HepG2 (cell line): ENCODE measurements around the gene VCP. TPM values are rescaled to one million over a fixed set of nuclear protein-coding genes. Genes with fewer than 3 reads are reported as not detected.

Experiments
- ARHGAP35 ChIP-seq: sonication (generic); formaldehyde crosslinking; IDR thresholded peaks from 2 replicates; pipeline ENCODE4 v1.9.0; 2022; ENCODE audit warnings: mild to moderate bottlenecking, inconsistent platforms, moderate library complexity, missing genetic modification reagents, borderline replicate concordance
- ARID4A ChIP-seq: sonication (generic); formaldehyde crosslinking; IDR thresholded peaks from 2 replicates; pipeline ENCODE4 v1.5.0; 2020; ENCODE audit warnings: mild to moderate bottlenecking, missing genetic modification reagents, borderline replicate concordance
- FOXO4 ChIP-seq: sonication (generic); formaldehyde crosslinking; conservative IDR thresholded peaks from 2 replicates; pipeline ENCODE4 v1.8.1; 2023; ENCODE audit warnings: missing genetic modification reagents
- GZF1 ChIP-seq: sonication (generic); formaldehyde crosslinking; IDR thresholded peaks from 2 replicates; pipeline ENCODE4 v1.5.1; 2020; ENCODE audit warnings: mild to moderate bottlenecking, missing genetic modification reagents
- HCFC1 ChIP-seq: fragments of 150-350 bp; IDR thresholded peaks from 2 replicates; pipeline ENCODE4 v1.6.1; 2014; ENCODE audit warnings: low read depth, low read length
- HMGXB4 ChIP-seq, 2 experiments: sonication (generic) in 1 of 2; formaldehyde crosslinking in 1 of 2; IDR thresholded peaks; 2 replicates each; pipeline versions ENCODE4 v1.4.0 to v1.6.1; 2018 to 2020; ENCODE audit warnings: missing genetic modification reagents in 2 of 2, borderline replicate concordance in 1 of 2, low read depth in 1 of 2, mild to moderate bottlenecking in 1 of 2, missing biosample characterization in 1 of 2
- MAFF ChIP-seq: IDR thresholded peaks from 2 replicates; pipeline ENCODE4 v1.6.1; 2011; ENCODE audit warnings: low read depth, low read length, improper control_type of control experiment
- MXD1 ChIP-seq: sonication (generic); formaldehyde crosslinking; IDR thresholded peaks from 2 replicates; pipeline ENCODE4 v1.4.0; 2020; ENCODE audit warnings: mild to moderate bottlenecking, missing genetic modification reagents
- SATB2 ChIP-seq: sonication (generic); formaldehyde crosslinking; IDR thresholded peaks from 2 replicates; pipeline ENCODE4 v1.5.0; 2020; ENCODE audit warnings: missing genetic modification reagents
- SRY ChIP-seq: sonication (generic); formaldehyde crosslinking; IDR thresholded peaks from 2 replicates; pipeline ENCODE4 v1.8.0; 2022; ENCODE audit warnings: mild to moderate bottlenecking, missing genetic modification reagents
- THAP7 ChIP-seq: sonication (generic); formaldehyde crosslinking; IDR thresholded peaks from 2 replicates; pipeline ENCODE4 v1.8.1; 2023; ENCODE audit warnings: mild to moderate bottlenecking, missing genetic modification reagents
- THAP8 ChIP-seq: sonication (generic); formaldehyde crosslinking; IDR thresholded peaks from 2 replicates; pipeline ENCODE4 v1.5.1; 2020; ENCODE audit warnings: missing genetic modification reagents, mild to moderate bottlenecking, borderline replicate concordance
- ZFP82 ChIP-seq: sonication (generic); formaldehyde crosslinking; IDR thresholded peaks from 2 replicates; pipeline ENCODE4 v1.5.1; 2020; ENCODE audit warnings: mild to moderate bottlenecking, missing genetic modification reagents, borderline replicate concordance
- ZFY ChIP-seq: sonication (generic); formaldehyde crosslinking; IDR thresholded peaks from 2 replicates; pipeline ENCODE4 v1.4.0; 2020; ENCODE audit warnings: missing genetic modification reagents
- ZNF121 ChIP-seq: sonication (generic); formaldehyde crosslinking; IDR thresholded peaks from 2 replicates; pipeline ENCODE4 v1.5.0; 2020; ENCODE audit warnings: mild to moderate bottlenecking, missing genetic modification reagents
- ZNF333 ChIP-seq: sonication (generic); formaldehyde crosslinking; IDR thresholded peaks from 2 replicates; pipeline ENCODE4 v1.4.0; 2020; ENCODE audit warnings: mild to moderate bottlenecking, missing genetic modification reagents, borderline replicate concordance
- ZNF33A ChIP-seq: sonication (generic); formaldehyde crosslinking; IDR thresholded peaks from 2 replicates; pipeline ENCODE4 v1.5.1; 2020; ENCODE audit warnings: missing genetic modification reagents, mild to moderate bottlenecking, moderate library complexity, borderline replicate concordance
- ZNF724P ChIP-seq: sonication (generic); formaldehyde crosslinking; IDR thresholded peaks from 2 replicates; pipeline ENCODE4 v1.8.0; 2022; ENCODE audit warnings: missing genetic modification reagents, borderline replicate concordance
- polyA plus RNA-seq, 8 experiments: library from polyadenylated mRNA; depleted of rRNA in 3 of 8; stranded (reverse) in 7 of 8; unstranded in 1 of 8; fragments of >200 nt; fragmentation: Illumina TruSeq in 4 of 8; extraction: Trizol in 4 of 8; gene quantifications; 2 replicates each; pipeline versions ENCODE4 v1.2.1 to v1.2.3, GENCODE V29; 2011 to 2016; ENCODE audit warnings: low read depth in 4 of 8, missing spikeins in 1 of 8, mixed read lengths in 1 of 8; ENCODE audit not compliant: insufficient read depth in 1 of 8
- total RNA-seq, 5 experiments: library from RNA; depleted of rRNA; stranded (reverse); fragments of >200 nt; fragmentation: Illumina TruSeq; extraction: Trizol; gene quantifications; 2 replicates each; pipeline ENCODE4 v1.2.3, GENCODE V29; 2016; ENCODE audit warnings: low read depth in 1 of 5

The VCP gene
- total and polyA plus RNA-seq, 2 of the 13 experiments (the other 11 are each of a cell fraction or from before 2014, with no cell fraction given), result 143 to 391 TPM

GRCh38 chr9:35071814-35072460 is 488 bp downstream of the VCP start (continued):
- peak; percentile 21; the same call in 1 of the 2 replicates for TF ChIP-seq GZF1
- no peak for TF ChIP-seq THAP7 (CRISPR knock-in tag)
- TF ChIP-seq THAP8 (CRISPR knock-in tag), result peak; percentile 32; the same call in 1 of the 2 replicates
- peak; percentile 72 to 98 for TF ChIP-seq HMGXB4 (CRISPR knock-in tag; IDR thresholded peaks at IDR 0.05; ENCODE audit: borderline replicate concordance in 1 of 2, low read depth in 1 of 2)
- peak; percentile 92 for TF ChIP-seq ZFP82 (CRISPR knock-in tag)
- peak; percentile 11; the same call in 1 of the 2 replicates for TF ChIP-seq SATB2 (CRISPR knock-in tag)
- TF ChIP-seq ZNF724P (CRISPR knock-in tag), result peak; percentile 22
- 0 out of 2 replicates have a peak, but pooled peaks have one; percentile 7 for TF ChIP-seq HCFC1
- peak; percentile 99 for TF ChIP-seq ZFY (CRISPR knock-in tag)
- TF ChIP-seq FOXO4 (CRISPR knock-in tag), result no peak
- TF ChIP-seq MAFF, result peak; percentile 48; the same call in 1 of the 2 replicates
- peak; percentile 92 for TF ChIP-seq ARID4A (CRISPR knock-in tag)
- TF ChIP-seq ARHGAP35 (CRISPR knock-in tag), result no peak
- peak; percentile 82 for TF ChIP-seq MXD1
- TF ChIP-seq ZNF121 (CRISPR knock-in tag), result peak; percentile 50; the same call in 1 of the 2 replicates
- TF ChIP-seq ZNF33A (CRISPR knock-in tag), result peak; percentile 93; the same call in 1 of the 2 replicates
- TF ChIP-seq ZNF333 (CRISPR knock-in tag), result peak; percentile 83; the same call in 1 of the 2 replicates
- TF ChIP-seq SRY (CRISPR knock-in tag), result peak; percentile 38
